Glutamatergic neuron (in vitro differentiated cells): ENCODE results near the gene ARHGAP9. TPM values are rescaled to one million over a fixed set of nuclear protein-coding genes. Genes with fewer than 3 reads are reported as not detected.
"Not testable (repeated sequence)": the region's sequence is repeated elsewhere in the genome, so short reads cannot be mapped to it uniquely, and the experiment has no call there.

Experiments
- DNase-seq: peaks from one replicate; pipeline ENCODE4 v3.0.0; 2022
- H3K27ac Mint-ChIP-seq: one replicate; pipeline ENCODE4 v1.8.0; 2020; ENCODE audit warnings: mild to moderate bottlenecking, mixed read lengths, inconsistent platforms; ENCODE audit not compliant: unreplicated experiment
- H3K27me3 Mint-ChIP-seq: one replicate; pipeline ENCODE4 v1.8.0; 2020; ENCODE audit warnings: mild to moderate bottlenecking, moderate library complexity, mixed read lengths, inconsistent platforms; ENCODE audit not compliant: unreplicated experiment
- H3K36me3 Mint-ChIP-seq: one replicate; pipeline ENCODE4 v1.8.0; 2020; ENCODE audit warnings: mild to moderate bottlenecking, mixed read lengths, inconsistent platforms; ENCODE audit not compliant: unreplicated experiment
- H3K4me1 Mint-ChIP-seq: one replicate; pipeline ENCODE4 v1.8.0; 2020; ENCODE audit warnings: mild to moderate bottlenecking, low read depth, mixed read lengths, inconsistent platforms; ENCODE audit not compliant: unreplicated experiment
- H3K4me3 Mint-ChIP-seq: one replicate; pipeline ENCODE4 v1.8.0; 2020; ENCODE audit warnings: mild to moderate bottlenecking, mixed read lengths, inconsistent platforms; ENCODE audit not compliant: unreplicated experiment
- H3K9me3 Mint-ChIP-seq: one replicate; pipeline ENCODE4 v1.8.0; 2020; ENCODE audit warnings: mild to moderate bottlenecking, moderate library complexity, mixed read lengths, inconsistent platforms; ENCODE audit not compliant: unreplicated experiment
- CTCF ChIP-seq: fragments of 200-600 bp; sonication (generic); IDR thresholded peaks from one replicate; pipeline ENCODE4 v1.5.0; 2021; ENCODE audit not compliant: partially characterized antibody, unreplicated experiment
- microRNA-seq: library from miRNA; unstranded; fragments of <30 nt; microRNA quantifications from one replicate; pipeline ENCODE4, GENCODE V29; 2020; ENCODE audit not compliant: unreplicated experiment
- total RNA-seq: library from RNA; stranded (reverse); fragmentation: NEBNext Ultra II Directional; extraction: Animal tissue kit (Norgen Biotek cat#: 25700); gene quantifications from one replicate; pipeline ENCODE4 v1.2.1, GENCODE V29; 2021; ENCODE audit not compliant: unreplicated experiment

The ARHGAP9 gene
- total RNA-seq, 1 donor from 2014 or later, result 52.0 TPM

- Mint-ChIP-seq H3K36me3 (no peaks in the 10 kb centered on the region), H3K9me3 (peaks cover 8% of the 10 kb centered on the region), H3K4me3 (peak within 1 kb of the TSS; percentile 93), H3K27me3 (peaks cover 6% of the 10 kb centered on the region), H3K4me1 (peaks cover 5% of the 10 kb centered on the region), H3K27ac (peak within 1 kb of the TSS; percentile 79)
- TF ChIP-seq CTCF, result no peak
- peak; percentile 93 for DNase-seq
Observed at GRCh38 chr12:57430931-57431566, 48.6 kb downstream of the ARHGAP9 start, which contains the start of gene R3HDM2. TSS of gene R3HDM2 (minus strand) at chr12:57431043. CDS start at chr12:57310428, 120,615 bp downstream.

- H3K4me1 Mint-ChIP-seq, result peaks cover 5% of the 10 kb centered on the region
- H3K36me3 Mint-ChIP-seq, result no peaks in the 10 kb centered on the region
- H3K27ac Mint-ChIP-seq, result peak overlapping the region; percentile 79
- peak; percentile 66 for DNase-seq
- peaks cover 6% of the 10 kb centered on the region for H3K27me3 Mint-ChIP-seq
- peak overlapping the region; percentile 93 for H3K4me3 Mint-ChIP-seq
- no peak for TF ChIP-seq CTCF
- peaks cover 8% of the 10 kb centered on the region for H3K9me3 Mint-ChIP-seq
Observed at GRCh38 chr12:57430112-57430930, 49.3 kb downstream of the ARHGAP9 start.

- H3K36me3 Mint-ChIP-seq, result no peaks in the 10 kb centered on the region
- peak overlapping the region; percentile 93 for H3K4me3 Mint-ChIP-seq
- H3K9me3 Mint-ChIP-seq, result peaks cover 8% of the 10 kb centered on the region
- no peak for TF ChIP-seq CTCF
- no peak for DNase-seq
- peaks cover 5% of the 10 kb centered on the region for H3K4me1 Mint-ChIP-seq
- peaks cover 6% of the 10 kb centered on the region for H3K27me3 Mint-ChIP-seq
- H3K27ac Mint-ChIP-seq, result peak overlapping the region; percentile 72
Observed at GRCh38 chr12:57429473-57430111, 50.1 kb downstream of the ARHGAP9 start.

GRCh38 chr12:57428965-57429364 is 50.7 kb downstream of the ARHGAP9 start:
- H3K4me3 Mint-ChIP-seq, result peak overlapping the region; percentile 50
- H3K27ac Mint-ChIP-seq, result no peak overlapping the region

GRCh38 chr12:57426948-57427347 is 52.7 kb downstream of the ARHGAP9 start:
- H3K4me1 Mint-ChIP-seq, H3K27me3 Mint-ChIP-seq, H3K27ac Mint-ChIP-seq, H3K4me3 Mint-ChIP-seq, DNase-seq, H3K36me3 Mint-ChIP-seq, H3K9me3 Mint-ChIP-seq: not testable (repeated sequence)

More at GRCh38 chr12:57428965-57429364, 50.7 kb downstream of the ARHGAP9 start:
- Mint-ChIP-seq H3K36me3 (no peaks in the 10 kb centered on the region), H3K9me3 (peaks cover 8% of the 10 kb centered on the region), H3K27me3 (peaks cover 6% of the 10 kb centered on the region), H3K4me1 (peaks cover 5% of the 10 kb centered on the region)
- no peak for TF ChIP-seq CTCF
- DNase-seq, result no peak

Small RNAs within 50 kb of the gene (microRNA-seq; reads per million reads assigned to microRNA genes)
- gene MIR616, result 4.1 reads per million, percentile 28 among the genes with 10 or more reads in this experiment
- 9.2 reads per million, percentile 46 among the genes with 10 or more reads in this experiment for gene MIR6758

Other genes starting within 250 kb of the ARHGAP9 start
- 12.1 TPM for gene STAC3, start 228.7 kb downstream of the ARHGAP9 start, total RNA-seq
- 106 TPM for gene R3HDM2, start 48.8 kb downstream of the ARHGAP9 start, total RNA-seq
- not detected for gene INHBC, start 45.1 kb downstream of the ARHGAP9 start, total RNA-seq
- gene INHBE, start 24.6 kb downstream of the ARHGAP9 start, total RNA-seq, result 18.0 TPM
- gene GLI1, start 20.1 kb downstream of the ARHGAP9 start, total RNA-seq, result 2.3 TPM
- 870 TPM for gene MARS1, start 8.2 kb upstream of the ARHGAP9 start, total RNA-seq
- gene DDIT3, start 40.6 kb upstream of the ARHGAP9 start, total RNA-seq, result 70.9 TPM
- 108 TPM for gene MBD6, start 43.0 kb upstream of the ARHGAP9 start, total RNA-seq
- 484 TPM for gene DCTN2, start 67.3 kb upstream of the ARHGAP9 start, total RNA-seq
- 314 TPM for gene KIF5A, start 70.2 kb upstream of the ARHGAP9 start, total RNA-seq
- gene PIP4K2C, start 111.3 kb upstream of the ARHGAP9 start, total RNA-seq, result 27.5 TPM
- gene DTX3, start 125.0 kb upstream of the ARHGAP9 start, total RNA-seq, result 99.6 TPM
- gene ARHGEF25, start 131.6 kb upstream of the ARHGAP9 start, total RNA-seq, result 80.2 TPM
- 83.9 TPM for gene B4GALNT1, start 153.3 kb upstream of the ARHGAP9 start, total RNA-seq
- 225 TPM for gene OS9, start 214.3 kb upstream of the ARHGAP9 start, total RNA-seq